Chondrocyte (in vitro differentiated cells): ENCODE data around the gene RNF224. TPM values are rescaled to one million over a fixed set of nuclear protein-coding genes. Genes with fewer than 3 reads are reported as not detected.

Experiments used
- DNase-seq: peaks from one replicate; pipeline ENCODE4 v3.0.0; 2021; ENCODE audit warnings: mixed read lengths, low spot score
- H3K27ac Mint-ChIP-seq: one replicate; pipeline ENCODE4 v1.8.0; 2021; ENCODE audit warnings: mild to moderate bottlenecking, moderate library complexity, mixed read lengths; ENCODE audit not compliant: unreplicated experiment
- H3K27me3 Mint-ChIP-seq: 2 replicates; pipeline ENCODE4 v1.8.0; 2021; ENCODE audit warnings: low read depth, mixed read lengths
- H3K36me3 Mint-ChIP-seq: 2 replicates; pipeline ENCODE4 v1.8.0; 2021; ENCODE audit warnings: low read depth, mixed read lengths
- H3K4me1 Mint-ChIP-seq: 2 replicates; pipeline ENCODE4 v1.8.0; 2021; ENCODE audit warnings: low read depth, mild to moderate bottlenecking, mixed read lengths
- H3K4me3 Mint-ChIP-seq: one replicate; pipeline ENCODE4 v1.8.0; 2021; ENCODE audit warnings: mild to moderate bottlenecking, moderate library complexity, mixed read lengths; ENCODE audit not compliant: unreplicated experiment
- H3K9me3 Mint-ChIP-seq: 2 replicates; pipeline ENCODE4 v1.8.0; 2021; ENCODE audit warnings: low read depth, mixed read lengths
- total RNA-seq: library from RNA; stranded (reverse); gene quantifications from 3 replicates; pipeline ENCODE4 v1.2.1, GENCODE V29; 2021
- TF ChIP-seq, protein P1 (sequence below): fragments of 200-600 bp; sonication (generic); IDR thresholded peaks from 2 replicates; pipeline ENCODE4 v1.5.0; 2021; ENCODE audit warnings: antibody characterized with exemption, mild to moderate bottlenecking, moderate library complexity

RNF224 gene
- total RNA-seq, 1 donor from 2014 or later = not detected

DNA sequence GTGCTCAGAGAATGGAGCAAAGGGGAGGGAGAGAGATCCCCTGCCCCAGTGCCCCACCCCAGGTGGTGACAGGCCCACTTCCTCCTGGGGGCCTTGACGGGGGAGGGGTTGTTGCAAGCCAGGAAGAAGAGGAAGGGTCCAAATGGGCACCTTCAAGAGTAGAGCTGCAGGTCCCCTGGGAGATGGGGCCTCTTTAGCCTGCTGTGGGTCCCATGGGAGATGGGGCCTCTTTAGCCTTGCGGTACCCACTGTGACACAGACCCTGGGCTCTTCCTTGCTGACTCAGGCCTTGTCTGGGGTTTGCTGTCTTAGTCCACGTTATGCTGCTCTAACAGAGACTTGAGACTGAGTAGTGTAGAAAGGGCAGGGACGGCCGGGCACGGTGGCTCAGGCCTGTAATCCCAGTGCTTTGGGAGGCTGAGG lies 40.6 kb downstream of the RNF224 start:
- H3K9me3 Mint-ChIP-seq = no peaks in the 10 kb centered on the region
- peaks cover 38% of the 10 kb centered on the region for H3K4me1 Mint-ChIP-seq
- TF ChIP-seq, protein P1, sequence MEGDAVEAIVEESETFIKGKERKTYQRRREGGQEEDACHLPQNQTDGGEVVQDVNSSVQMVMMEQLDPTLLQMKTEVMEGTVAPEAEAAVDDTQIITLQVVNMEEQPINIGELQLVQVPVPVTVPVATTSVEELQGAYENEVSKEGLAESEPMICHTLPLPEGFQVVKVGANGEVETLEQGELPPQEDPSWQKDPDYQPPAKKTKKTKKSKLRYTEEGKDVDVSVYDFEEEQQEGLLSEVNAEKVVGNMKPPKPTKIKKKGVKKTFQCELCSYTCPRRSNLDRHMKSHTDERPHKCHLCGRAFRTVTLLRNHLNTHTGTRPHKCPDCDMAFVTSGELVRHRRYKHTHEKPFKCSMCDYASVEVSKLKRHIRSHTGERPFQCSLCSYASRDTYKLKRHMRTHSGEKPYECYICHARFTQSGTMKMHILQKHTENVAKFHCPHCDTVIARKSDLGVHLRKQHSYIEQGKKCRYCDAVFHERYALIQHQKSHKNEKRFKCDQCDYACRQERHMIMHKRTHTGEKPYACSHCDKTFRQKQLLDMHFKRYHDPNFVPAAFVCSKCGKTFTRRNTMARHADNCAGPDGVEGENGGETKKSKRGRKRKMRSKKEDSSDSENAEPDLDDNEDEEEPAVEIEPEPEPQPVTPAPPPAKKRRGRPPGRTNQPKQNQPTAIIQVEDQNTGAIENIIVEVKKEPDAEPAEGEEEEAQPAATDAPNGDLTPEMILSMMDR = no peak
- H3K27me3 Mint-ChIP-seq = no peaks in the 10 kb centered on the region
- peaks cover 12% of the 10 kb centered on the region for H3K36me3 Mint-ChIP-seq
- peak overlapping the region; percentile 71 for H3K27ac Mint-ChIP-seq
- H3K4me3 Mint-ChIP-seq = no peak overlapping the region
- DNase-seq = no peak

DNA sequence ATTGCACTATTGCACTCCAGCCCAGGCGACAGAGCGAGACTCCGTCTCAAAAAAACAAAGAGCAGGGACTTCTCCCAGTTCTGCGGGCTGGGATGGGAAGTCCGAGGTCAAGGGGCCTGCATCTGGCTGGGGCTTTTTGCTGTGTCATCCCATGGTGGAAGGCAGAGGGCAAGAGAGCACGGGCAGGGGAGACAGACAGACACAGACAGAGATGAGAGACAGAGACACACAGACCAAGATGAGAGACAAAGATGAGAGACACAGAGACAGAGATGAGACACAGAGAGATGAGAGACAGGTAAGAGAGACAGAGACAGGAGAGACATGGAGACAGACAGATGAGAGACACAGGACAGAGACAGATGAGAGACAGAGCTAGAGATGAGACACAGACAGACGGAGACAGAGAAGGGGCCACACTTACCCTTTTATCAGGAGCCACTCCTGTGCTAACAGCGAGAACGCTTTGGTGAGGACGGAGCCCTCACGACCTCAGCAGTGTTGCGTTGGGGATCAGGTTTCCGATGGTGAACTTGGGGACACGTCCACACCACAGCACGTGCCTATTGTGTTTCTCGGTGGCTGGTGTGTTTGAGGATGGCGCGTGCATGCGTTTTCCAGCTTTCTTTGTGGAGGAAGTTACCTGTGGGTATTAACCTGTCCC lies 41.4 kb downstream of the RNF224 start:
- Mint-ChIP-seq H3K27ac (peak overlapping the region; percentile 71), H3K36me3 (peaks cover 16% of the 10 kb centered on the region), H3K9me3 (no peaks in the 10 kb centered on the region), H3K4me3 (no peak overlapping the region), H3K27me3 (no peaks in the 10 kb centered on the region), H3K4me1 (peaks cover 38% of the 10 kb centered on the region)
- TF ChIP-seq, protein P1 = no peak
- DNase-seq = no peak

DNA sequence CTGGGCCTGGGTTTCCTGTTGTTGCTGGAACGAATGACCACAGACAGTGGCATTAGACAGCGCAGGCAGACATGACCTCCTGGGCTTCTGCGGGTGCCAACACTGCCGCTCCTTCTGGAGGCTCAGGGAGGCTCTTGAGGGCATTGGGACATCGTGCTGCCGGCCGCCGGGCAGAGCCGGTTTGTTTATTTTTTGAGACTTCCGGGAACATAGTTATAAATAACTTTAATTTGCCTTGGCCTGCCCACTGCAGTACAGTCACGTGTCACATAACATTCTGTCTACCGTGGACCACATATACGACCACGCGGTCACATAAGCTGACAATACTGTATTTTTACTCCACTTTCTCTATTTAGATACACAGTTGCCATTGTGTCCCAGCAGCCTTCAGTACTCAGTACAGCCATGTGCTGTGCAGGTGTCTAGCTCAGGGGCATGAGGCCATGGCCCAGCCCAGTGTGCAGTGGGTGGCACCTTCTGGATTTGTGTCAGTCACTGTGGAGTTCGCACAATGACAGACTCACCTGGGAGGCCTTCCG lies 42.0 kb downstream of the RNF224 start:
- TF ChIP-seq, protein P1 = no peak
- Mint-ChIP-seq H3K36me3 (peaks cover 16% of the 10 kb centered on the region), H3K27ac (peak overlapping the region; percentile 71), H3K4me1 (peaks cover 40% of the 10 kb centered on the region), H3K4me3 (no peak overlapping the region), H3K9me3 (no peaks in the 10 kb centered on the region), H3K27me3 (no peaks in the 10 kb centered on the region)
- no peak for DNase-seq

DNA sequence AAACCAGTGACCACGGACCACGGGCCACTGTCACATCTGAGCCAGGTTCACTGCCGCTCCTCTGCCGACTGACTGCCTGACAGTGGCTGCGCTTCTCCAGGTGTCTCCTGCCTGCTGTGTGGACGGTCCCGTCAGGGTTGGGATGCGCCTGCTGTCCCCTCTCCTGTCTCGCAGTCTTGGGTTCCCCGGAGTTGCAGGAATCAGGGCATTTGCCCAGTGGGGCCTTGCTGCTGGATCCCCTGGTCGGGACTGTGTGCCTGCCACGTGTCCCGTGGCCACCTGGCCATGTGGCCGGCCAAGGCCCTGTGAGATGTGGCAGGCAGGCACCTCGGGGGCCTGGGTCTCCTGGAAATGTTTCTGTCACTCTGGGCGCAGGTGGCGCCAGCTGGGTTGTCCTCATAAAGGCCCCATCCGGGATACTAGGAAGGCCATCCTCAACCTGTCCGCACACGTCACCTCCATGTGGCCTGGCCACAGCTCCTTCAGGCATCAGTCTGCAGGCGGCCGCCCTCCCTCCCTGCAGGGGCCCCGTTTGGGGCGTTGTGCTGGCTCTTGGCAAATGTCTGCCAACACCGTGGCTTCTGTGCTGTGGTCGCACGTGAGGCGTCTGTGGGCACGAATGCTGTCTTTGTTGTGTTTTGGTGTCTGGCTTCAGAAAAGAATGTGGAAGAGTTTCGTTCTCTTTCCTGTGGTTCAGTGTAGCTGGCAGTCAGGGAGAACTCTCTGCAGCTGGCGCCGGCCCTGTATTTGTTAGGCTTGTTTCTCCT lies 43.8 kb downstream of the RNF224 start:
- peaks cover 14% of the 10 kb centered on the region for H3K36me3 Mint-ChIP-seq
- peak overlapping the region; percentile 83 for H3K27ac Mint-ChIP-seq
- TF ChIP-seq, protein P1 = no peak
- peaks cover 53% of the 10 kb centered on the region for H3K4me1 Mint-ChIP-seq
- no peak overlapping the region for H3K4me3 Mint-ChIP-seq
- no peaks in the 10 kb centered on the region for H3K27me3 Mint-ChIP-seq
- DNase-seq = no peak
- no peaks in the 10 kb centered on the region for H3K9me3 Mint-ChIP-seq

DNA sequence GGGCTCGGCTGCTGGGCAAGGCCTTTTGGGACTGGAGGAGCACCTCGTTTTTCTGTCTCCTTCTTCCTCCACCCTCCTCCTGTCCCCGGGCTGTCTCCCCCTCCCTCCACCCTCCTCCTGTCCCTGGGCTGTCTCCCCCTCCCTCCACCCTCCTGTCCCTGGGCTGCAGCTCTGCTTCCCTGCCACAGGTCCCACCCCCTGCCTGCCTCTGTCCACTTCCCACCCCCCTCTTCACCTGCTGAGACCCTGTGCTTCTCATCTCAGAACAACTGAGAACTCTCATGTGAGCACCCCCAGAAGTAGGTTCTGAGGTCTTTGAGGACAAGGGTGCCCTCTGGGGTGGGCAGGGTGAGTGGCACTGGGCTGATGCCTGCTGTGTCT lies 44.4 kb downstream of the RNF224 start:
- TF ChIP-seq, protein P1 = no peak
- H3K27me3 Mint-ChIP-seq = no peaks in the 10 kb centered on the region
- no peaks in the 10 kb centered on the region for H3K9me3 Mint-ChIP-seq
- peaks cover 56% of the 10 kb centered on the region for H3K4me1 Mint-ChIP-seq
- peak overlapping the region; percentile 83 for H3K27ac Mint-ChIP-seq
- no peak overlapping the region for H3K4me3 Mint-ChIP-seq
- DNase-seq = no peak
- peaks cover 14% of the 10 kb centered on the region for H3K36me3 Mint-ChIP-seq
